ENCODE measurements around the gene MARCHF2. TPM values are rescaled to one million over a fixed set of nuclear protein-coding genes. Genes with fewer than 3 reads are reported as not detected.
A peak's percentile ranks its signal among the peaks of the same experiment; 100 is the strongest.

MARCHF2 gene
- total and polyA plus RNA-seq, 9 of the 15 experiments (the other 6 are each of a cell fraction or from before 2014, with no cell fraction given): 0.39 to 6.4 (median 2.2) TPM

DNA sequence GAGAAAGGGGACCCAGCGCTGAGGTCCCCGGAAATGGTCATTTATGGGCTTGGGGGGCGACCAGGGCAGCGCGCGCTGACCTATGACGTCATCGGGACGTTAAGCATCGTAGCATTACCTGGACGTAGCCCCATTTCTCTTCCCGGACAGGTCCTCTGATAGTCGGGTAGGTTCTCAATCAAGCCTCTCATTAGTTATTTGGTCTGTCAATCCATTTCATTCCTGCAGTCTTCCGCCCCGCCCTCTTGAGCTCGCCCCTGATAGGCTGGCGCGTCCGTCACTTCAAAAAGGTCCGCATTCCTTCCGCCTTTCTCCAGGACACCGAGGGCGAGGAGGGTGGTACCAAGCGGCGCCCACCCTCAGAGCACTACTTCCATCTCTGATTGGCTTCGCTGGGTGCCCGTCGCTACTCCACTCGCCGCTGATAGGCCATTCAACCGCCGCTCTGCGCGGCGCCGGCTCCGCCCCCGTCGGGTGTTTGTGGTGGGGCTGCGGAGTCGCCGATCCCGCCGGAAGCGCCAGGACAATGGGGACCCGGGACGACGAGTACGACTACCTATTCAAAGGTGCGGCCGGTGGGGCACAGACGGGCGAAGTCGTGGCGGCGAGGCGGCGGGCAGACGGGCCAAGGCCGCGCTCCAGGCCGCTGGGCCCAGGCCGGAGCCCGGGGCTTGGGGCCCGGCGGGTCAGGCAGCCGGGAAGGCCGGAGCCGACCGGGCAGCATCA, 23.1 kb upstream of the MARCHF2 start, which contains the start of gene RAB11B (continued):
- TF ChIP-seq TAF1 (IDR thresholded peaks at IDR 0.05; ENCODE audit: control insufficient read depth, extremely low read depth, insufficient read depth, low read length, severe bottlenecking) (peak; percentile 65), FOXJ3 (CRISPR knock-in tag; IDR thresholded peaks at IDR 0.05) (no peak), NCOA1 (IDR thresholded peaks at IDR 0.05; ENCODE audit: low read depth) (peak; percentile 97), BACH1 (tag; IDR thresholded peaks at IDR 0.05) (no peak; the same call in 1 of the 2 replicates), MTF1 (CRISPR knock-in tag; IDR thresholded peaks at IDR 0.05; ENCODE audit: borderline replicate concordance) (no peak), NR2C2 (CRISPR knock-in tag; IDR thresholded peaks at IDR 0.05) (0 out of 2 replicates have a peak, but pooled peaks have one; percentile 16), NR2C2 (tag; IDR thresholded peaks at IDR 0.05) (peak; percentile 94), ZC3H11A (IDR thresholded peaks at IDR 0.05; ENCODE audit: low read depth, low read length) (0 out of 2 replicates have a peak, but pooled peaks have one; percentile 36), ZNF212 (CRISPR knock-in tag; IDR thresholded peaks at IDR 0.05) (no peak), ZNF143 (CRISPR knock-in tag; IDR thresholded peaks at IDR 0.05) (no peak), SIX5 (IDR thresholded peaks at IDR 0.05; ENCODE audit: borderline replicate concordance in 1 of 2, insufficient read depth in 1 of 2, low read depth in 1 of 2, low read length in 2 of 2) (no peak), KDM4B (IDR thresholded peaks at IDR 0.05; ENCODE audit: borderline replicate concordance in 2 of 2, low read depth in 1 of 2) (peak in 1 of 2 experiments; percentile 49; a peak in 1 of 4 replicates)
- TF ChIP-seq, protein P1, sequence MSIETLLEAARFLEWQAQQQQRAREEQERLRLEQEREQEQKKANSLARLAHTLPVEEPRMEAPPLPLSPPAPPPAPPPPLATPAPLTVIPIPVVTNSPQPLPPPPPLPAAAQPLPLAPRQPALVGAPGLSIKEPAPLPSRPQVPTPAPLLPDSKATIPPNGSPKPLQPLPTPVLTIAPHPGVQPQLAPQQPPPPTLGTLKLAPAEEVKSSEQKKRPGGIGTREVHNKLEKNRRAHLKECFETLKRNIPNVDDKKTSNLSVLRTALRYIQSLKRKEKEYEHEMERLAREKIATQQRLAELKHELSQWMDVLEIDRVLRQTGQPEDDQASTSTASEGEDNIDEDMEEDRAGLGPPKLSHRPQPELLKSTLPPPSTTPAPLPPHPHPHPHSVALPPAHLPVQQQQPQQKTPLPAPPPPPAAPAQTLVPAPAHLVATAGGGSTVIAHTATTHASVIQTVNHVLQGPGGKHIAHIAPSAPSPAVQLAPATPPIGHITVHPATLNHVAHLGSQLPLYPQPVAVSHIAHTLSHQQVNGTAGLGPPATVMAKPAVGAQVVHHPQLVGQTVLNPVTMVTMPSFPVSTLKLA (conservative IDR thresholded peaks at IDR 0.05): peak in 1 of 2 experiments; percentile 78
- TF ChIP-seq, protein P2, sequence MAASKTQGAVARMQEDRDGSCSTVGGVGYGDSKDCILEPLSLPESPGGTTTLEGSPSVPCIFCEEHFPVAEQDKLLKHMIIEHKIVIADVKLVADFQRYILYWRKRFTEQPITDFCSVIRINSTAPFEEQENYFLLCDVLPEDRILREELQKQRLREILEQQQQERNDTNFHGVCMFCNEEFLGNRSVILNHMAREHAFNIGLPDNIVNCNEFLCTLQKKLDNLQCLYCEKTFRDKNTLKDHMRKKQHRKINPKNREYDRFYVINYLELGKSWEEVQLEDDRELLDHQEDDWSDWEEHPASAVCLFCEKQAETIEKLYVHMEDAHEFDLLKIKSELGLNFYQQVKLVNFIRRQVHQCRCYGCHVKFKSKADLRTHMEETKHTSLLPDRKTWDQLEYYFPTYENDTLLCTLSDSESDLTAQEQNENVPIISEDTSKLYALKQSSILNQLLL (CRISPR knock-in tag; IDR thresholded peaks at IDR 0.05; ENCODE audit: borderline replicate concordance): no peak
- TF ChIP-seq, protein P3, sequence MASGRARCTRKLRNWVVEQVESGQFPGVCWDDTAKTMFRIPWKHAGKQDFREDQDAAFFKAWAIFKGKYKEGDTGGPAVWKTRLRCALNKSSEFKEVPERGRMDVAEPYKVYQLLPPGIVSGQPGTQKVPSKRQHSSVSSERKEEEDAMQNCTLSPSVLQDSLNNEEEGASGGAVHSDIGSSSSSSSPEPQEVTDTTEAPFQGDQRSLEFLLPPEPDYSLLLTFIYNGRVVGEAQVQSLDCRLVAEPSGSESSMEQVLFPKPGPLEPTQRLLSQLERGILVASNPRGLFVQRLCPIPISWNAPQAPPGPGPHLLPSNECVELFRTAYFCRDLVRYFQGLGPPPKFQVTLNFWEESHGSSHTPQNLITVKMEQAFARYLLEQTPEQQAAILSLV (tag; IDR thresholded peaks at IDR 0.05): no peak
- TF ChIP-seq, protein P4, sequence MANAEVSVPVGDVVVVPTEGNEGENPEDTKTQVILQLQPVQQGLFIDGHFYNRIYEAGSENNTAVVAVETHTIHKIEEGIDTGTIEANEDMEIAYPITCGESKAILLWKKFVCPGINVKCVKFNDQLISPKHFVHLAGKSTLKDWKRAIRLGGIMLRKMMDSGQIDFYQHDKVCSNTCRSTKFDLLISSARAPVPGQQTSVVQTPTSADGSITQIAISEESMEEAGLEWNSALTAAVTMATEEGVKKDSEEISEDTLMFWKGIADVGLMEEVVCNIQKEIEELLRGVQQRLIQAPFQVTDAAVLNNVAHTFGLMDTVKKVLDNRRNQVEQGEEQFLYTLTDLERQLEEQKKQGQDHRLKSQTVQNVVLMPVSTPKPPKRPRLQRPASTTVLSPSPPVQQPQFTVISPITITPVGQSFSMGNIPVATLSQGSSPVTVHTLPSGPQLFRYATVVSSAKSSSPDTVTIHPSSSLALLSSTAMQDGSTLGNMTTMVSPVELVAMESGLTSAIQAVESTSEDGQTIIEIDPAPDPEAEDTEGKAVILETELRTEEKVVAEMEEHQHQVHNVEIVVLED (CRISPR knock-in tag; IDR thresholded peaks at IDR 0.05): peak; percentile 89
- TF ChIP-seq, protein P5, sequence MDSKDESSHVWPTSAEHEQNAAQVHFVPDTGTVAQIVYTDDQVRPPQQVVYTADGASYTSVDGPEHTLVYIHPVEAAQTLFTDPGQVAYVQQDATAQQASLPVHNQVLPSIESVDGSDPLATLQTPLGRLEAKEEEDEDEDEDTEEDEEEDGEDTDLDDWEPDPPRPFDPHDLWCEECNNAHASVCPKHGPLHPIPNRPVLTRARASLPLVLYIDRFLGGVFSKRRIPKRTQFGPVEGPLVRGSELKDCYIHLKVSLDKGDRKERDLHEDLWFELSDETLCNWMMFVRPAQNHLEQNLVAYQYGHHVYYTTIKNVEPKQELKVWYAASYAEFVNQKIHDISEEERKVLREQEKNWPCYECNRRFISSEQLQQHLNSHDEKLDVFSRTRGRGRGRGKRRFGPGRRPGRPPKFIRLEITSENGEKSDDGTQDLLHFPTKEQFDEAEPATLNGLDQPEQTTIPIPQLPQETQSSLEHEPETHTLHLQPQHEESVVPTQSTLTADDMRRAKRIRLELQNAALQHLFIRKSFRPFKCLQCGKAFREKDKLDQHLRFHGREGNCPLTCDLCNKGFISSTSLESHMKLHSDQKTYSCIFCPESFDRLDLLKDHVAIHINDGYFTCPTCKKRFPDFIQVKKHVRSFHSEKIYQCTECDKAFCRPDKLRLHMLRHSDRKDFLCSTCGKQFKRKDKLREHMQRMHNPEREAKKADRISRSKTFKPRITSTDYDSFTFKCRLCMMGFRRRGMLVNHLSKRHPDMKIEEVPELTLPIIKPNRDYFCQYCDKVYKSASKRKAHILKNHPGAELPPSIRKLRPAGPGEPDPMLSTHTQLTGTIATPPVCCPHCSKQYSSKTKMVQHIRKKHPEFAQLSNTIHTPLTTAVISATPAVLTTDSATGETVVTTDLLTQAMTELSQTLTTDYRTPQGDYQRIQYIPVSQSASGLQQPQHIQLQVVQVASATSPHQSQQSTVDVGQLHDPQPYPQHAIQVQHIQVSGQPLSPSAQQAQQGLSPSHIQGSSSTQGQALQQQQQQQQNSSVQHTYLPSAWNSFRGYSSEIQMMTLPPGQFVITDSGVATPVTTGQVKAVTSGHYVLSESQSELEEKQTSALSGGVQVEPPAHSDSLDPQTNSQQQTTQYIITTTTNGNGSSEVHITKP (IDR thresholded peaks at IDR 0.05; ENCODE audit: partially characterized antibody): no peak
